HG03045 (cell line): ENCODE measurements around the gene PI16.

ENCODE experiments used
- ATAC-seq: cut with Tn5 transposase; IDR thresholded peaks from one replicate; pipeline ENCODE4 v1.9.1; 2021; ENCODE audit warnings: mild to moderate bottlenecking, moderate library complexity; ENCODE audit not compliant: unreplicated experiment

PI16 gene

GRCh38 chr6:36955136-36955535, 598 bp downstream of the PI16 start:
- no peak for ATAC-seq

- no peak for ATAC-seq
Observed at GRCh38 chr6:36955671-36956445, 1.3 kb downstream of the PI16 start.

GRCh38 chr6:36956446-36956820, 1.9 kb downstream of the PI16 start:
- ATAC-seq = no peak

GRCh38 chr6:36957773-36958271, 3.3 kb downstream of the PI16 start:
- no peak for ATAC-seq

- no peak for ATAC-seq
Observed at GRCh38 chr6:36958775-36959554, 4.4 kb downstream of the PI16 start.

GRCh38 chr6:36959555-36960250, 5.2 kb downstream of the PI16 start:
- no peak for ATAC-seq

- no peak for ATAC-seq
Observed at GRCh38 chr6:36961441-36962435, 7.2 kb downstream of the PI16 start.

- no peak for ATAC-seq
Observed at GRCh38 chr6:36962874-36963273, 8.3 kb downstream of the PI16 start.

GRCh38 chr6:36963451-36964290, 9.1 kb downstream of the PI16 start:
- no peak for ATAC-seq

GRCh38 chr6:36964349-36964748, 9.8 kb downstream of the PI16 start:
- no peak for ATAC-seq

GRCh38 chr6:36964908-36965307, 10.4 kb downstream of the PI16 start:
- ATAC-seq = no peak

GRCh38 chr6:36967301-36967700, 12.8 kb downstream of the PI16 start:
- ATAC-seq = no peak

GRCh38 chr6:36967757-36968156, 13.2 kb downstream of the PI16 start:
- ATAC-seq = no peak

GRCh38 chr6:36968266-36968977, 13.9 kb downstream of the PI16 start:
- ATAC-seq = no peak

- ATAC-seq = no peak
Observed at GRCh38 chr6:36969240-36969691, 14.7 kb downstream of the PI16 start.

GRCh38 chr6:36969988-36970891, 15.7 kb downstream of the PI16 start:
- no peak for ATAC-seq
